Measurements from ENCODE around the gene DIP2C.

Gene DIP2C

GRCh38 chr10:408236-408635 is 281.2 kb downstream of the DIP2C start:
- no peak for DNase-seq (ENCODE audit: low spot score)
- in situ Hi-C loops (cut with MboI; ENCODE audit: low sequenced_read_pairs, unreplicated experiment) = no loop called here

GRCh38 chr10:406976-407375 is 282.5 kb downstream of the DIP2C start:
- DNase-seq (ENCODE audit: low spot score) = no peak
- in situ Hi-C loops (cut with MboI; ENCODE audit: low sequenced_read_pairs, unreplicated experiment) = no loop called here
- no peak for TF ChIP-seq CTCF (IDR thresholded peaks at IDR 0.05; ENCODE audit: borderline replicate concordance, control extremely low read depth, extremely low read depth, insufficient read depth, missing control alignments)

More at GRCh38 chr10:408236-408635, 281.2 kb downstream of the DIP2C start:
- no peak for TF ChIP-seq CTCF (IDR thresholded peaks at IDR 0.05; ENCODE audit: borderline replicate concordance, control extremely low read depth, extremely low read depth, insufficient read depth, missing control alignments)

GRCh38 chr10:405648-406047 is 283.8 kb downstream of the DIP2C start:
- in situ Hi-C loops (cut with MboI; ENCODE audit: low sequenced_read_pairs, unreplicated experiment) = no loop called here
- DNase-seq (ENCODE audit: low spot score) = no peak
- no peak for TF ChIP-seq CTCF (IDR thresholded peaks at IDR 0.05; ENCODE audit: borderline replicate concordance, control extremely low read depth, extremely low read depth, insufficient read depth, missing control alignments)

GRCh38 chr10:404991-405390 is 284.5 kb downstream of the DIP2C start:
- no peak for DNase-seq (ENCODE audit: low spot score)
- in situ Hi-C loops (cut with MboI; ENCODE audit: low sequenced_read_pairs, unreplicated experiment) = no loop called here
- no peak for TF ChIP-seq CTCF (IDR thresholded peaks at IDR 0.05; ENCODE audit: borderline replicate concordance, control extremely low read depth, extremely low read depth, insufficient read depth, missing control alignments)

- no peak for DNase-seq (ENCODE audit: low spot score)
- no peak for TF ChIP-seq CTCF (IDR thresholded peaks at IDR 0.05; ENCODE audit: borderline replicate concordance, control extremely low read depth, extremely low read depth, insufficient read depth, missing control alignments)
- in situ Hi-C loops (cut with MboI; ENCODE audit: low sequenced_read_pairs, unreplicated experiment) = no loop called here
Observed at GRCh38 chr10:404346-404745, 285.1 kb downstream of the DIP2C start.

GRCh38 chr10:398954-399353 is 290.5 kb downstream of the DIP2C start:
- DNase-seq (ENCODE audit: low spot score) = no peak
- no peak for TF ChIP-seq CTCF (IDR thresholded peaks at IDR 0.05; ENCODE audit: borderline replicate concordance, control extremely low read depth, extremely low read depth, insufficient read depth, missing control alignments)
- in situ Hi-C loops (cut with MboI; ENCODE audit: low sequenced_read_pairs, unreplicated experiment) = no loop called here

Data from GM13976 (cell line).